ENCODE measurements around the gene SCN4B. TPM values are rescaled to one million over a fixed set of nuclear protein-coding genes. Genes with fewer than 3 reads are reported as not detected.

The SCN4B gene
- total RNA-seq, 1 experiment from 2014 or later: not detected

- TF ChIP-seq CTCF (IDR thresholded peaks at IDR 0.05; ENCODE audit: unreplicated experiment): peak; percentile 69
- Mint-ChIP-seq H3K9me3 (ENCODE audit: low read depth, unreplicated experiment) (no peaks in the 10 kb centered on the region), H3K4me1 (ENCODE audit: low read depth, unreplicated experiment) (peaks cover 18% of the 10 kb centered on the region), H3K4me3 (ENCODE audit: low read depth, unreplicated experiment) (no peak overlapping the region), H3K27ac (ENCODE audit: unreplicated experiment) (no peak overlapping the region), H3K27me3 (ENCODE audit: unreplicated experiment) (peaks cover 48% of the 10 kb centered on the region), H3K36me3 (ENCODE audit: insufficient read depth, unreplicated experiment) (no peaks in the 10 kb centered on the region)
- no TSS peak for BruUV-seq (replicated peaks)
- CTCF ChIA-PET: interaction anchor here (0.6 to 1.9 kb wide), 7 partner anchors 9 to 663 kb away, joined by 3 to 14 read pairs (median 3); partner anchors contain the start of gene MPZL3
- DNase-seq: peak; percentile 67
- intact Hi-C loops (cut with micrococcal nuclease; ENCODE audit: unreplicated experiment): loop anchor here (1.0 kb wide), 1 partner anchor 26 kb away; no protein-coding TSS in a partner anchor
Observed at GRCh38 chr11:118171269-118172062, 18.8 kb upstream of the SCN4B start.

GRCh38 chr11:118170882-118171268 lies 18.3 kb upstream of the SCN4B start:
- Mint-ChIP-seq H3K4me3 (ENCODE audit: low read depth, unreplicated experiment) (no peak overlapping the region), H3K9me3 (ENCODE audit: low read depth, unreplicated experiment) (no peaks in the 10 kb centered on the region), H3K36me3 (ENCODE audit: insufficient read depth, unreplicated experiment) (no peaks in the 10 kb centered on the region), H3K4me1 (ENCODE audit: low read depth, unreplicated experiment) (peaks cover 16% of the 10 kb centered on the region), H3K27me3 (ENCODE audit: unreplicated experiment) (peaks cover 48% of the 10 kb centered on the region), H3K27ac (ENCODE audit: unreplicated experiment) (no peak overlapping the region)
- CTCF ChIA-PET: interaction anchor here (1.2 to 1.9 kb wide), 2 partner anchors 15 to 22 kb away, joined by 3 to 14 read pairs; no protein-coding TSS in a partner anchor
- intact Hi-C loops (cut with micrococcal nuclease; ENCODE audit: unreplicated experiment): loop anchor here (1.0 kb wide), 1 partner anchor 26 kb away; no protein-coding TSS in a partner anchor
- no peak for TF ChIP-seq CTCF (IDR thresholded peaks at IDR 0.05; ENCODE audit: unreplicated experiment)
- no TSS peak for BruUV-seq (replicated peaks)
- DNase-seq: no peak

GRCh38 chr11:118170231-118170630 lies 17.6 kb upstream of the SCN4B start:
- Mint-ChIP-seq H3K9me3 (ENCODE audit: low read depth, unreplicated experiment) (no peaks in the 10 kb centered on the region), H3K4me1 (ENCODE audit: low read depth, unreplicated experiment) (peaks cover 10% of the 10 kb centered on the region), H3K27ac (ENCODE audit: unreplicated experiment) (no peak overlapping the region), H3K4me3 (ENCODE audit: low read depth, unreplicated experiment) (no peak overlapping the region), H3K27me3 (ENCODE audit: unreplicated experiment) (peaks cover 48% of the 10 kb centered on the region), H3K36me3 (ENCODE audit: insufficient read depth, unreplicated experiment) (no peaks in the 10 kb centered on the region)
- intact Hi-C loops (cut with micrococcal nuclease; ENCODE audit: unreplicated experiment): no loop called here
- no TSS peak for BruUV-seq (replicated peaks)
- TF ChIP-seq CTCF (IDR thresholded peaks at IDR 0.05; ENCODE audit: unreplicated experiment): no peak
- DNase-seq: no peak
- CTCF ChIA-PET: no interaction called here

GRCh38 chr11:118169300-118170140 lies 16.9 kb upstream of the SCN4B start:
- intact Hi-C loops (cut with micrococcal nuclease; ENCODE audit: unreplicated experiment): no loop called here
- TF ChIP-seq CTCF (IDR thresholded peaks at IDR 0.05; ENCODE audit: unreplicated experiment): no peak
- no peak for DNase-seq
- no peaks in the 10 kb centered on the region for H3K9me3 Mint-ChIP-seq (ENCODE audit: low read depth, unreplicated experiment)
- no peak overlapping the region for H3K4me3 Mint-ChIP-seq (ENCODE audit: low read depth, unreplicated experiment)
- CTCF ChIA-PET: interaction anchor here (0.6 kb wide), 1 partner anchor 140 kb away, joined by 4 read pairs; no protein-coding TSS in a partner anchor
- H3K36me3 Mint-ChIP-seq (ENCODE audit: insufficient read depth, unreplicated experiment): no peaks in the 10 kb centered on the region
- no TSS peak for BruUV-seq (replicated peaks)
- peaks cover 53% of the 10 kb centered on the region for H3K27me3 Mint-ChIP-seq (ENCODE audit: unreplicated experiment)
- peaks cover 3% of the 10 kb centered on the region for H3K4me1 Mint-ChIP-seq (ENCODE audit: low read depth, unreplicated experiment)
- no peak overlapping the region for H3K27ac Mint-ChIP-seq (ENCODE audit: unreplicated experiment)

Measured in Calu3 (cell line).